NCI-H2196 treated with DMSO at 0.1 percent for 48 hours (cell line): ENCODE data around the gene GPR146.
"Not testable (repeated sequence)": the region's sequence is repeated elsewhere in the genome, so short reads cannot be mapped to it uniquely, and the experiment has no call there.

Source experiments
- DNase-seq: peaks from one replicate; lab custom pipeline; 2025; ENCODE audit not compliant: unreplicated experiment; lab: John Stamatoyannopoulos, UW

The GPR146 gene

GRCh38 chr7:1024876-1025742 is 19.2 kb upstream of the GPR146 start:
- no peak for DNase-seq

DNA sequence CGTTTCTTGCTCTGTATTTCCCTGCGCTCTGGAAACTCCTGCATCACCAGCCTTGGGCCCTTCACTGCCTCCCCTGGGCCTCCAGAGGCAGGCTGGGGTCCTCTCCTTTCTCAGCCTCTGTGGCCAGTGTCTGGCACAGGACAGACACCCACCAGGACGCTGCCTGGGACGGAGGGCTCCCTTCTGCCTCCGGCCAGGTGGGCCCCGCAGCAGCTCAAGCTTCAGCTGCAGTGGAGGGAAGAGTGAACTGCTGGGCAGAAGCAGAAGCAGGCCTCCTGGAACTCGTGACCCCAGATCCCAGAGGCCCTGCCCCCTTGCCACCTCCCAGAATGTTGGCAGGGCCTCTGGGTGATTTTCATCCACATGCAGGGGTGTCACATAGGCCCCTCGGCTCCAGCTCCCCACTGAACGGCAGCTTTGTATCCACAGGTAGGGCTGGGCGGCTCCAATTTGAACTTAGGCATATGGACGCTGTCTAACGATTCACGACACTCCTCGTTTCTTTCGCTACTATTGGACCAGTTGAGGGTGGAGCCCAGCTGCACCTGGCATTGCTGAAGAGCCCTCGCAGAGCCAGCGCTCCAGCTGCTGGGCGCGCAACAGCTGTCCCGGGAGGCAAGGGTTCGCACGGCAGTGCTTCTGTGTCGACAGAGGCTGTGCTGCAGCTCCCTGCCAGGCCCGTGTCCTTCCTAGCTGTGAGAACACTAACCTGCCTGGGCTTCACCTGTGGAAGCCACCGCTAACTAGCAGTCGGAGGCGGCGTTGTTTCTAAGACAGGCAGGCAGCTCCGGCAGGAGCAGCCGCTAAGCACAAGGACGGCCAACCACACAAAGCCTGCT is 18.4 kb upstream of the GPR146 start:
- DNase-seq = peak; percentile 41

DNA sequence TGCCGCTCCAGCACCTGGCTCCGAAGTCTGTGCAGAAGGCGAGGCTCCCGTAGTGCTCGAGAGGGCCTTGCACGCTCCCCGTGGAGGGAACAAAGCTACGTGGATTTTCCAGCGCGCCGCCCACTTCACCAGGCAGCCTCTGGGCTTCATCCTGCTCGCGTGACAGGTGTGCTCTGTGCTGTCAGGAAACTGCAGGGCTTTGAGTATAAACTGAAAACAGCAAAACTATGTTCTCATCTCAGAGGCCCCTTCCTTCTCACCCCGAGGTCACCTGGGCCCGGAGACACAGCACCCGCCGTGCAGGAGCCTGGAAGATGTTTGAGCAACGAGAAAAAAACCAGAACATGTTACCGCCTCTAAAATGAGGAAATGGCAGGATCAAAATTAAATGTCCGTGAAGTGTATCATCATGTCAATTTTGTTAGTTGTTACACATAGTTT is 17.6 kb upstream of the GPR146 start:
- DNase-seq = no peak

GRCh38 chr7:1027242-1028043 is 16.9 kb upstream of the GPR146 start:
- DNase-seq = no peak

DNA sequence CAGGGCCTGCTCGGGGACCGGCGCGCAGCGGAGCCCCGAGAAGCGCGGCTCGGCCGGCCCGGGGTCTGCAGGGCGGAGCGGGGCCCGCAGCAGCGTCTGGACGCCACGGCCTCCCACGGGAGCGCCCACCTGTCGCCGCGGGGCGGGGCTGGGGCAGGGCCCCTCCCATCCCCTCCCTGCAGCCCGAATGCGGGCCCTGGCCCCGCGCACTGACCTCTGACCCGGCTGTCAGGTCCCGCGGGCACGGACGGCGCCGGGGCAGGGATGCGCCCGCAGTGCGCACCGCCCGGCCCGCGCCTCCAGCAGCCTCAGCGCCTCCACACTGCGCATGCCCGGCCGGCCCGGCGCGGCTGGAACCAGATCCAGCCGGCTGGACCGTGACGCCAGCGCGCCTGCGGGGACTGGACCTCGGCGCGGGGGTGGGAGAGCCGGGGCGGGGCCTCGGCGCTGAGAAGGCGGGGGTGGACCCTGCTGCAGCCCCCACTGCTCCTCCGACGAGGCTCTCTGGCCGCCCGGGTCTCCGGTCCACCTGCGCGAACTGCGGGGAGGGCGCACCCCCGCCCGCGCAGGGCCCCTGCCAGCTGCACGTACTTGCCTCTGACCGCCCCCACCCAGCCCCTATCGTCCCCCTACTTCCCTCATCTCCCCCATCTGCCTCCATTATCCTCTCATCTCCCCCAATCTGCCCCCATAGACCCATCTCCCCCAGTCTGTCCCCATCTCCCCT is 16.1 kb upstream of the GPR146 start:
- peak; percentile 81 for DNase-seq

GRCh38 chr7:1028775-1029636 is 15.3 kb upstream of the GPR146 start:
- DNase-seq = peak; percentile 67

DNA sequence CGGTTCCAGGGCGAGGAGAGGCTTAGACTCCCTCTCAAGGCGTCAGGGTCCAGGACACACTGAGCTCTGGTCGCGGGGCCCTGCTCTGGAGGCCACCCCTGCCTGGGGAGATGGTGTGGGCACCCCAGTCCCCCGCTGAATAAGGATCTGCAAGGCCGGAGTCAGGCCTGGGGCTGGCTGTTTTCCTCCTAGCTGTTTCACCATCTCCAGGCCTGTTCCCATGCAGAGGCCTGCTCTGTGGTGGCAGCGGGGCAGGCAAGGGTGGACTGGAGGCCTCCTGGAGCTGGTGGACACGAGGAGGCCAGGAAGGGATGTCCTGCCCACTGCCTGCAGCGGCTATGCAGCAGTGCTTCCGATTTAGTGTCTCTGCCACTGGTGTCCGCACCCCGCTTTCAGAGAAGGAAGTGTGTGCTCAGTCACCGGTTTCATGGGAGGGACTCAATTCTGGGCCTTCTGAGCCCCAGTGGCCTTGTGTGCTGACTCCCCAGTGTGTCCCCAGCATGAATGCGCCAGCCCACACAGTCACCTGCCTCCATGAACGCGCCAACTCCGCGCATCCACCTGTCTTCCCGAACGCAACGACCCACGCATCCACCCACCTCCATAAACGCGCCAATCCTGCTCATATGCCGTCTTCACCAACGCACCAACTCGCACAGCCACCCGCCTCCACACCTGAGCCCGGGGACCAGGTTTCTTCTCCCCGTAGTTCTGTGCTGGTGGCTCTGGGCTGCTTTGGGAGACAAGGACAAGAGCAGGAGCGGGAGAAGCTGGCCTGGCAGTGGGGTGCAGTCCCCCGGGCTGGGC is 14.5 kb upstream of the GPR146 start:
- DNase-seq = no peak

DNA sequence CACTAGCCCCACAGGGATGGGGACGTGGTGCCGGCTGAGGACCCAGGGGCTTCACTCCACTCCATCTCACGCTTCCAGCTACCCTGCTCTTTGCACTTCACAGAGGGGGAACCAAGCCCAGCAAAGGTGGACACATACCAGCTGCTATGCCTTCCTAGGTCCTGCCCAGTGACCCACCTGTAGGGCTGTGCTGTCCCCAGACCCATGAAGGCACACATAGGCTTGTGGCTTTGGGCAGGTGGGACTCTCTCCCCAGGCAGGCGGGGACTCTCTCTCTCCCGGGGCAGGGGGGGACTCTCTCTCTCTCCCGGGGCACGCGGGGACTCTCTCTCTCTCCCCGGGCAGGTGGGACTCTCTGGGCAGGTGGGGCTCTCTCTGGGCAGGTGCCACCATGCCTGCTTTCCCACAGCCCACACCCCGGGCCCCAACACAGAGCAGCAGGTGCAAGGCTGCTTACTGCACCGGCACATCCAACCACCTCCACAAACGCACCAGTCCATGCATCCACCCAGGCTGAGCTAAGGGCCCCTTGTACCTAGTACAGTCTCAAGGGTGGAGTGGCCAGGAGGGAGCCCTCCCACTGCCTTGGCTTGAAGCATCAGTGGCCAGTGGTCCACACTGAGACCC is 13.8 kb upstream of the GPR146 start:
- no peak for DNase-seq

- no peak for DNase-seq
Measured at GRCh38 chr7:1031716-1032455, 12.5 kb upstream of the GPR146 start.

DNA sequence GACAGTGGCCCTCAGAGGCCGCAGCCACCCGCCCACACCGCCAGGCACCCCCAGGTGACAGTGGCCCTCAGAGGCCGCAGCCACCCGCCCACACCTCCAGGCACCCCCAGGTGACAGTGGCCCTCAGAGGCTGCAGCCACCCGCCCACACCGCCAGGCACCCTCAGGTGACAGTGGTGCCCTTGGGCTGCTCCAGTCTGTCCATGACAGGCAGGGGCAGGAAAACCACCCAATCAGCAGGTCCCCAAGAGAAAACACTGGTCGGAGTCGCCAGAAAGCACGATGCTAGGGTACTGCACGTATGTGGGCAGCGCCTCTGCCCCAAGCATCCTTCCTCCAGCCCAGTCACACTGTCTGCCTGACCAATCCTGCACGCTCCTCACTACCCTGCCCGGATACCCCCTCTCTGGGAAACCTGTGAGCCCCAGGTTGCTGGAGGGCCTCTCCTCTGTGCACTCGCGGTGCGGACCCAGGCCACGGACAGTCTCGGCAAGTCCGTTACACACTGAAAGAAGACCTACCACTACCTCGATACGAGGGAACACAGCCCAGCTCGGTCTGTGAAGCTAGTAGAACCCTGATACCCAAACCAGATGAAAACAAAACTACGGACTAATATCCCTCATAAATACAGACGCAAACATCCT is 11.7 kb upstream of the GPR146 start:
- no peak for DNase-seq

DNA sequence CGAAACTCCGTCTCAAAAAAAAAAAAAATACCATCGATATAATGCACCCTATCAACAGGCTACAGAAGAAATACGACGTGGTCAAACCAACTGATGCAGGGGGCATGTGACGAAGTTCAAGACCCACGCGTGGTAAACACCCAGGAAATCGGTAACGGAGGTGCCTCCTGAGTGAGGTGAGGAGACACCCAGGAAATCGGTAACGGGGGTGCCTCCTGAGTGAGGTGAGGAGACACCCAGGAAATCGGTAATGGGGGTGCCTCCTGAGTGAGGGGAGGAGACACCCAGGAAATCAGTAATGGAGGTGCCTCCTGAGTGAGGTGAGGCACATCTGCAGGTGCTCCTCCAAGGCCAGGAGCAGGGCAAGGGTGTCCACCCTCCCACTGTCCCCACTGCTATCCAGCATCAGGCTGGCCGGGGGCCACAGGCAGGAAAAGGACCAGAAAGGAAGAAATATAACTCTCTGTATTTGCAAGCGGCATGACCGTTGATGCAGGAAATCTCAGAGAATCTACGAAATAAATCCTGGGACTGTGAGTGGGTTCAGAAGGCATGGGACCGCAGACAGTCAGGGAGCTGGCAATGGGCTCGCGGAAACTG is 10.7 kb upstream of the GPR146 start:
- DNase-seq = no peak

DNA sequence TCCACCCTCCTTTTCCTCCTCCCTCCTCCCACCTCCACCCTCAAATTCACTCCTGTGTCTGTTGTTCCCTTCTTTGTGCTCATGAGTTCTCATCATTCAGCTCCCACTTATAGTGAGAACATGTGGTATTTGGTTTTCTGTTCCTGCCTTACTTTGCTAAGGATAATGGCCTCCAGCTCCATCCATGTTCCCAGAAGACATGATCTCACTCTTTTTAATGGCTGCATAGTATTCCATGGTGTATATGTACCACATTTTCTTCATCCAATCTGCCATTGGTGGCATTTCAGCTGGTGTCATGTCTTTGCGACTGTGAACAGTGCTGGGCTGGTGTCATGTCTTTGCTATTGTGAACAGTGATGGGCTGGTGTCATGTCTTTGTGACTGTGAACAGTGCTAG is 9.6 kb upstream of the GPR146 start:
- not testable (repeated sequence) for DNase-seq

- not testable (repeated sequence) for DNase-seq
Measured at GRCh38 chr7:1036164-1036928, 8.0 kb upstream of the GPR146 start.

- DNase-seq = not testable (repeated sequence)
Measured at GRCh38 chr7:1040233-1040632, 4.1 kb upstream of the GPR146 start.

GRCh38 chr7:1040790-1041189 is 3.6 kb upstream of the GPR146 start:
- no peak for DNase-seq
